PC-3 (cell line): ENCODE results near the gene FAS. TPM values are rescaled to one million over a fixed set of nuclear protein-coding genes. Genes with fewer than 3 reads are reported as not detected.

ENCODE experiments used
- ATAC-seq: fragments of 200-7000 bp; cut with Tn5 transposase; 2 replicates; pipeline ENCODE4 v1.9.1; 2020; ENCODE audit warnings: mild to moderate bottlenecking, moderate library complexity
- BruUV-seq: library from RNA; stranded (reverse); fragments of 400-500 nt; replicated peaks from 2 replicates; lab custom pipeline; 2021; lab: Mats Ljungman, UMichigan
- CTCF ChIA-PET: fragments of 300-600 bp; sonication (Branson Sonifier 250); formaldehyde crosslinking; loops from one replicate; lab custom pipeline; 2022; ENCODE audit warnings: antibody characterized with exemption; lab: Charles Lee
- POLR2A ChIA-PET: fragments of 300-600 bp; sonication (Branson Sonifier 250); formaldehyde crosslinking; loops from one replicate; lab custom pipeline; 2022; ENCODE audit warnings: antibody characterized with exemption; ENCODE audit not compliant: unreplicated experiment; lab: Charles Lee
- DNase-seq: peaks from one replicate; pipeline ENCODE4 v3.0.0-alpha.2; 2015
- H2AFZ ChIP-seq: fragments of 300-600 bp; sonication (generic); 2 replicates; pipeline ENCODE4 v1.6.0; 2016; ENCODE audit warnings: antibody characterized with exemption, low read length
- H3F3A ChIP-seq: fragments of 300-600 bp; sonication (generic); one replicate; pipeline ENCODE4 v1.6.0; 2017; ENCODE audit warnings: antibody characterized with exemption, low read length, control low read depth, mild to moderate bottlenecking; ENCODE audit not compliant: unreplicated experiment
- H3K27ac ChIP-seq: fragments of 300-600 bp; sonication (generic); 2 replicates; pipeline ENCODE4 v1.5.1; 2016; ENCODE audit warnings: mild to moderate bottlenecking, low read length
- H3K27me3 ChIP-seq: fragments of 300-600 bp; sonication (generic); 2 replicates; pipeline ENCODE4 v1.6.1; 2016; ENCODE audit warnings: low read length, mixed read lengths
- H3K36me3 ChIP-seq: fragments of 300-600 bp; sonication (generic); 2 replicates; pipeline ENCODE4 v1.6.1; 2016; ENCODE audit warnings: low read depth, mixed run types, low read length, mixed read lengths
- H3K4me1 ChIP-seq: fragments of 300-600 bp; sonication (generic); 2 replicates; pipeline ENCODE4 v1.5.1; 2016; ENCODE audit warnings: low read length; ENCODE audit not compliant: insufficient read depth
- H3K4me2 ChIP-seq: fragments of 300-600 bp; sonication (generic); 2 replicates; pipeline ENCODE4 v1.6.0; 2016; ENCODE audit warnings: low read length
- H3K4me3 ChIP-seq: fragments of 300-600 bp; sonication (generic); 2 replicates; pipeline ENCODE4 v1.5.1; 2016; ENCODE audit warnings: mild to moderate bottlenecking, low read length, mixed read lengths
- H3K79me2 ChIP-seq: fragments of 300-600 bp; sonication (generic); 2 replicates; pipeline ENCODE4 v1.6.1; 2017; ENCODE audit warnings: low read length, mixed read lengths
- H3K9ac ChIP-seq: fragments of 300-600 bp; sonication (generic); 2 replicates; pipeline ENCODE4 v1.6.0; 2016; ENCODE audit warnings: mild to moderate bottlenecking, low read length
- H3K9me2 ChIP-seq: fragments of 300-600 bp; sonication (generic); replicated peaks from 2 replicates; pipeline ENCODE4 v1.6.1; 2016; ENCODE audit warnings: mixed run types, low read length, mixed read lengths
- H3K9me3 ChIP-seq: fragments of 300-600 bp; sonication (generic); 2 replicates; pipeline ENCODE4 v1.6.1; 2016; ENCODE audit warnings: low read length, mixed read lengths
- H4K20me1 ChIP-seq: fragments of 300-600 bp; sonication (generic); 2 replicates; pipeline ENCODE4 v1.6.1; 2016; ENCODE audit warnings: low read length, mixed read lengths
- CTCF ChIP-seq: fragments of 300-600 bp; sonication (generic); conservative IDR thresholded peaks from 2 replicates; pipeline ENCODE4 v1.5.1; 2017; ENCODE audit warnings: antibody characterized with exemption, low read depth, mild to moderate bottlenecking, low read length
- EZH2 ChIP-seq: fragments of 300-600 bp; sonication (generic); IDR thresholded peaks from one replicate; pipeline ENCODE4 v1.6.1; 2017; ENCODE audit warnings: antibody characterized with exemption, mild to moderate bottlenecking, low read length; ENCODE audit not compliant: unreplicated experiment
- EZH2phosphoT487 ChIP-seq: fragments of 300-600 bp; sonication (generic); IDR thresholded peaks from 2 replicates; pipeline ENCODE4 v1.6.1; 2018; ENCODE audit warnings: mild to moderate bottlenecking, antibody characterized with exemption, low read length, borderline replicate concordance
- intact Hi-C: fragments of 100-400 bp; cut with micrococcal nuclease; formaldehyde crosslinking; loops from 2 replicates; pipeline ENCODE4 v1.9.0; 2023
- total RNA-seq: library from RNA; depleted of rRNA; stranded (reverse); fragments of >200 nt; gene quantifications from 2 replicates; pipeline ENCODE4 v1.2.3, GENCODE V29; 2014

The FAS gene
- total RNA-seq, 1 experiment from 2014 or later, result 4.8 TPM

- Histone ChIP-seq H3K27me3 (no peaks in the 10 kb centered on the region), H2AFZ (no peak overlapping the region), H3K9me3 (no peaks in the 10 kb centered on the region), H3K9ac (no peak overlapping the region), H3K36me3 (no peaks in the 10 kb centered on the region), H3F3A (no peaks in the 10 kb centered on the region), H3K4me3 (no peak overlapping the region), H3K9me2 (no peaks in the 10 kb centered on the region), H3K4me1 (peaks cover 20% of the 10 kb centered on the region), H4K20me1 (no peaks in the 10 kb centered on the region), H3K27ac (no peak overlapping the region), H3K79me2 (no peaks in the 10 kb centered on the region), H3K4me2 (peak overlapping the region; percentile 56; the same call in 1 of the 2 replicates)
- intact Hi-C loops, result no loop called here
- DNase-seq (no peak), ATAC-seq (no peak)
- POLR2A ChIA-PET, result no interaction called here
- TF ChIP-seq EZH2phosphoT487, result no peak
- no peak for TF ChIP-seq CTCF
- no peak for TF ChIP-seq EZH2
- BruUV-seq, result no TSS peak
- CTCF ChIA-PET, result no interaction called here
Observed at GRCh38 chr10:88949912-88950837, 40.4 kb upstream of the FAS start.

DNA sequence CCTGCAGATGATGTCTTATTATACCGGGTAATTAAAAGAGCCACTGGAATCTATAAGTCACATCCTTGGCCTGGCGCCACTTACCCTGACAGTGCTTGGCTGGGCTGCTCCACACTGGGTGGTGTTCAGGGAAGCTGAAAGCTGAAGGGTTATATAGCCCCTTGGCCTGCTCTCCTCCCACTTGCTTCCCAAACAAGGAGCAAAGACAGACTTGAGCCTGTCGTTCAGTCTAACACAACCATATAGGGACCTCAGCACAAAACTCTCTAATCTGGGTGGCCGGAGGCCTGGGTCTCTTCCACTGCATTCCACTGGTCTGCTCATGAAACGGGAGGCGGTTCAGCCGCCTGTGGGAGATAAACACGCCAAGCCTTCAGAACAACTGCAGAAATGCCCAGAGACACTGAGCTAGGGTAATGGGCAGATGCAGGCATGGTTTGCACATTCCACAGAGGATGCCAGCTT is 37.9 kb upstream of the FAS start, which contains the start of gene ACTA2:
Gene ACTA2 (minus strand): TSS at position 127 of the 465 bp plus-strand sequence. CDS start 3,843 bp downstream, outside the sequence.
- ChIA-PET POLR2A (no interaction called here), CTCF (no interaction called here)
- Histone ChIP-seq H3K4me2 (peak within 1 kb of the TSS; percentile 56), H3K4me3 (peak within 1 kb of the TSS; percentile 43; the same call in 1 of the 2 replicates), H3K27me3 (no peaks in the 10 kb centered on the region), H3K27ac (no peak within 1 kb of the TSS), H3K4me1 (peaks cover 20% of the 10 kb centered on the region), H3K9me2 (no peaks in the 10 kb centered on the region), H3K36me3 (no peaks in the 10 kb centered on the region), H3F3A (no peaks in the 10 kb centered on the region), H2AFZ (peak within 1 kb of the TSS; percentile 52), H3K9ac (no peak within 1 kb of the TSS), H4K20me1 (no peaks in the 10 kb centered on the region), H3K9me3 (no peaks in the 10 kb centered on the region), H3K79me2 (no peaks in the 10 kb centered on the region)
- DNase-seq (no peak), ATAC-seq (no peak)
- BruUV-seq, result no TSS peak
- TF ChIP-seq EZH2phosphoT487 (no peak), EZH2 (no peak), CTCF (no peak)
- intact Hi-C loops, result no loop called here
